ENCODE results near the gene GRK5.

- no peak for TF ChIP-seq EZH2 (IDR thresholded peaks at IDR 0.05)
- TF ChIP-seq CTCF (IDR thresholded peaks at IDR 0.05), result no peak
Observed at GRCh38 chr10:119252051-119252465, 44.7 kb downstream of the GRK5 start.
